ENCODE data around the gene NAGS.

Gene NAGS

GRCh38 chr17:44006272-44006597 is 1.8 kb downstream of the NAGS start:
- Histone ChIP-seq H3K9me2 (replicated peaks; ENCODE audit: insufficient read depth, low read length) (no peaks in the 10 kb centered on the region), H2AFZ (ENCODE audit: low read length) (peak overlapping the region; percentile 56), H3K4me3 (ENCODE audit: low read length) (peak overlapping the region; percentile 71), H3K9me3 (replicated peaks; ENCODE audit: insufficient read depth, low read length) (no peaks in the 10 kb centered on the region), H3F3A (ENCODE audit: insufficient read depth, low read length) (0 out of 2 replicates have a peak, but pooled peaks cover 3% of the 10 kb centered on the region), H3K36me3 (replicated peaks; ENCODE audit: insufficient read depth, low read length) (no peaks in the 10 kb centered on the region), H3K4me1 (ENCODE audit: low read length) (peaks cover 15% of the 10 kb centered on the region; the same call in 1 of the 2 replicates), H3K4me2 (ENCODE audit: low read depth, low read length) (peak overlapping the region; percentile 95), H3K9ac (ENCODE audit: low read length) (no peak overlapping the region), H3K27ac (ENCODE audit: low read length) (no peak overlapping the region), H4K20me1 (ENCODE audit: insufficient read depth, low read length) (no peaks in the 10 kb centered on the region), H3K27me3 (replicated peaks; ENCODE audit: insufficient read depth, low read length) (peaks cover 21% of the 10 kb centered on the region), H3K79me2 (ENCODE audit: low read length) (0 out of 2 replicates have a peak, but pooled peaks cover 2% of the 10 kb centered on the region)
- DNase-seq, result no peak
- TF ChIP-seq CTCF (IDR thresholded peaks at IDR 0.05; ENCODE audit: low read length) (no peak), EZH2 (optimal IDR thresholded peaks at IDR 0.05; ENCODE audit: low read depth, low read length) (peak; percentile 95)

- Histone ChIP-seq H3K27me3 (replicated peaks; ENCODE audit: insufficient read depth, low read length) (peaks cover 21% of the 10 kb centered on the region), H3K27ac (ENCODE audit: low read length) (no peak overlapping the region), H3K36me3 (replicated peaks; ENCODE audit: insufficient read depth, low read length) (no peaks in the 10 kb centered on the region), H4K20me1 (ENCODE audit: insufficient read depth, low read length) (no peaks in the 10 kb centered on the region), H3K9ac (ENCODE audit: low read length) (peak overlapping the region; percentile 30; the same call in 1 of the 2 replicates), H3K9me2 (replicated peaks; ENCODE audit: insufficient read depth, low read length) (no peaks in the 10 kb centered on the region), H3K79me2 (ENCODE audit: low read length) (0 out of 2 replicates have a peak, but pooled peaks cover 2% of the 10 kb centered on the region), H3F3A (ENCODE audit: insufficient read depth, low read length) (0 out of 2 replicates have a peak, but pooled peaks cover 3% of the 10 kb centered on the region), H3K4me2 (ENCODE audit: low read depth, low read length) (peak overlapping the region; percentile 95), H3K9me3 (replicated peaks; ENCODE audit: insufficient read depth, low read length) (no peaks in the 10 kb centered on the region), H2AFZ (ENCODE audit: low read length) (peak overlapping the region; percentile 67), H3K4me1 (ENCODE audit: low read length) (peaks cover 20% of the 10 kb centered on the region; the same call in 1 of the 2 replicates), H3K4me3 (ENCODE audit: low read length) (peak overlapping the region; percentile 71)
- DNase-seq, result peak; percentile 93
- no peak for TF ChIP-seq EZH2 (optimal IDR thresholded peaks at IDR 0.05; ENCODE audit: low read depth, low read length)
- TF ChIP-seq CTCF (IDR thresholded peaks at IDR 0.05; ENCODE audit: low read length), result peak; percentile 59
- TF ChIP-seq EZH2phosphoT487 (IDR thresholded peaks at IDR 0.05; ENCODE audit: low read length), result no peak
Observed at GRCh38 chr17:44006598-44007345, 2.4 kb downstream of the NAGS start.

- peak overlapping the region; percentile 95 for H3K4me2 ChIP-seq (ENCODE audit: low read depth, low read length)
Observed at GRCh38 chr17:44007346-44008204, 3.2 kb downstream of the NAGS start.

More at GRCh38 chr17:44007346-44008204, 3.2 kb downstream of the NAGS start:
- Histone ChIP-seq H3K4me3 (ENCODE audit: low read length) (peak overlapping the region; percentile 71), H3K9ac (ENCODE audit: low read length) (peak overlapping the region; percentile 30; the same call in 1 of the 2 replicates), H3K27ac (ENCODE audit: low read length) (no peak overlapping the region), H3F3A (ENCODE audit: insufficient read depth, low read length) (0 out of 2 replicates have a peak, but pooled peaks cover 3% of the 10 kb centered on the region), H3K9me3 (replicated peaks; ENCODE audit: insufficient read depth, low read length) (no peaks in the 10 kb centered on the region), H4K20me1 (ENCODE audit: insufficient read depth, low read length) (no peaks in the 10 kb centered on the region), H2AFZ (ENCODE audit: low read length) (peak overlapping the region; percentile 67), H3K4me1 (ENCODE audit: low read length) (peaks cover 22% of the 10 kb centered on the region; the same call in 1 of the 2 replicates), H3K9me2 (replicated peaks; ENCODE audit: insufficient read depth, low read length) (no peaks in the 10 kb centered on the region), H3K27me3 (replicated peaks; ENCODE audit: insufficient read depth, low read length) (peaks cover 21% of the 10 kb centered on the region), H3K79me2 (ENCODE audit: low read length) (0 out of 2 replicates have a peak, but pooled peaks cover 2% of the 10 kb centered on the region), H3K36me3 (replicated peaks; ENCODE audit: insufficient read depth, low read length) (no peaks in the 10 kb centered on the region)
- peak; percentile 23 for DNase-seq
- TF ChIP-seq EZH2phosphoT487 (IDR thresholded peaks at IDR 0.05; ENCODE audit: low read length), result no peak
- TF ChIP-seq CTCF (IDR thresholded peaks at IDR 0.05; ENCODE audit: low read length), result no peak
- TF ChIP-seq EZH2 (optimal IDR thresholded peaks at IDR 0.05; ENCODE audit: low read depth, low read length), result no peak

Data from MM.1S (cell line).